ENCODE measurements around the gene TMCO4.
"Not testable (repeated sequence)": the region's sequence is repeated elsewhere in the genome, so short reads cannot be mapped to it uniquely, and the experiment has no call there.

Gene TMCO4

GRCh38 chr1:19813643-19813960, 13.9 kb upstream of the TMCO4 start:
- DNase-seq (ENCODE audit: low spot score), result no peak

GRCh38 chr1:19812875-19813642, 13.3 kb upstream of the TMCO4 start:
- no peak for DNase-seq (ENCODE audit: low spot score)

- peak; percentile 77 for DNase-seq (ENCODE audit: low spot score)
These were observed 11.6 kb upstream of the TMCO4 start for GRCh38 chr1:19811206-19811851.

GRCh38 chr1:19809044-19809750, 9.5 kb upstream of the TMCO4 start:
- DNase-seq (ENCODE audit: low spot score), result no peak

GRCh38 chr1:19808351-19808750, 8.6 kb upstream of the TMCO4 start:
- DNase-seq (ENCODE audit: low spot score), result no peak

- no peak for DNase-seq (ENCODE audit: low spot score)
These were observed 5.1 kb upstream of the TMCO4 start for GRCh38 chr1:19804831-19805251.

GRCh38 chr1:19802269-19802668, 2.6 kb upstream of the TMCO4 start:
- DNase-seq (ENCODE audit: low spot score), result no peak

GRCh38 chr1:19800076-19800804, 524 bp upstream of the TMCO4 start:
- peak; percentile 77 for DNase-seq (ENCODE audit: low spot score)

GRCh38 chr1:19798486-19799229, 1.1 kb downstream of the TMCO4 start:
- DNase-seq (ENCODE audit: low spot score), result no peak

- DNase-seq (ENCODE audit: low spot score), result no peak
These were observed 1.9 kb downstream of the TMCO4 start for GRCh38 chr1:19797827-19798226.

GRCh38 chr1:19794583-19794982, 5.1 kb downstream of the TMCO4 start:
- DNase-seq (ENCODE audit: low spot score), result no peak

GRCh38 chr1:19793360-19794046, 6.2 kb downstream of the TMCO4 start:
- no peak for DNase-seq (ENCODE audit: low spot score)

GRCh38 chr1:19792237-19793002, 7.3 kb downstream of the TMCO4 start:
- no peak for DNase-seq (ENCODE audit: low spot score)

- not testable (repeated sequence) for DNase-seq (ENCODE audit: low spot score)
These were observed 9.4 kb downstream of the TMCO4 start for GRCh38 chr1:19790061-19790975.

GRCh38 chr1:19786988-19787423, 12.7 kb downstream of the TMCO4 start:
- no peak for DNase-seq (ENCODE audit: low spot score)

- no peak for DNase-seq (ENCODE audit: low spot score)
These were observed 14.1 kb downstream of the TMCO4 start for GRCh38 chr1:19785660-19786059.

GRCh38 chr1:19780267-19780877, 19.3 kb downstream of the TMCO4 start:
- no peak for DNase-seq (ENCODE audit: low spot score)

GRCh38 chr1:19776933-19777332, 22.8 kb downstream of the TMCO4 start:
- DNase-seq (ENCODE audit: low spot score), result no peak

- no peak for DNase-seq (ENCODE audit: low spot score)
These were observed 23.4 kb downstream of the TMCO4 start for GRCh38 chr1:19776287-19776686.
